Lung (tissue), 12 donors: ENCODE data around the gene ATP8B4. TPM values are rescaled to one million over a fixed set of nuclear protein-coding genes. Genes with fewer than 3 reads are reported as not detected.

Experiments used
- ATAC-seq: fragments of 200-7000 bp; cut with Tn5 transposase; one replicate; pipeline ENCODE4 v1.9.1; 2020; ENCODE audit warnings: moderate number of reproducible peaks; ENCODE audit not compliant: insufficient read depth, low FRiP score
- DNase-seq, 3 donors: peaks; one replicate each; pipeline ENCODE4 v3.0.0-alpha.2; 2013 to 2017
- H3K27ac ChIP-seq, 2 donors: one replicate each; pipeline ENCODE4 v1.5.1; 2013; ENCODE audit warnings: mild to moderate bottlenecking in 2 of 2, moderate library complexity in 2 of 2, control low read depth in 1 of 2, inconsistent platforms in 1 of 2, low read depth in 1 of 2, low read length in 1 of 2
- H3K27me3 ChIP-seq, 3 donors: one replicate each; pipeline ENCODE4 v1.5.1; 2013; ENCODE audit warnings: low read length in 2 of 3; ENCODE audit not compliant: control insufficient read depth in 3 of 3, insufficient read depth in 3 of 3
- H3K36me3 ChIP-seq, 4 donors: one replicate each; pipeline ENCODE4 v1.5.1; 2013; ENCODE audit warnings: low read length in 4 of 4, mild to moderate bottlenecking in 1 of 4, moderate library complexity in 1 of 4; ENCODE audit not compliant: control insufficient read depth in 4 of 4, insufficient read depth in 4 of 4
- H3K4me1 ChIP-seq, 5 donors: one replicate each; pipeline ENCODE4 v1.5.1; 2013; ENCODE audit warnings: low read length in 5 of 5, mild to moderate bottlenecking in 2 of 5, moderate library complexity in 1 of 5; ENCODE audit not compliant: control insufficient read depth in 5 of 5, insufficient read depth in 5 of 5
- H3K4me3 ChIP-seq: one replicate; pipeline ENCODE4 v1.5.1; 2013; ENCODE audit warnings: mild to moderate bottlenecking, control low read depth, moderate library complexity
- H3K9ac ChIP-seq, 2 donors: one replicate each; pipeline ENCODE4 v1.5.1; 2013; ENCODE audit warnings: low read length in 2 of 2, control low read depth in 1 of 2; ENCODE audit not compliant: insufficient read depth in 1 of 2
- H3K9me3 ChIP-seq, 4 donors: one replicate each; pipeline ENCODE4 v1.5.1; 2013; ENCODE audit warnings: low read length in 3 of 4, mild to moderate bottlenecking in 1 of 4, moderate library complexity in 1 of 4; ENCODE audit not compliant: control insufficient read depth in 4 of 4, insufficient read depth in 3 of 4
- CTCF ChIP-seq: IDR thresholded peaks from 2 replicates; pipeline ENCODE4 v1.5.1; 2012; ENCODE audit warnings: mild to moderate bottlenecking; ENCODE audit errors: control extremely low read depth, extremely low read depth
- WGBS, 2 donors: extraction: QIAGEN DNeasy Blood & Tissue Kit; methylation state at CpG; one replicate each; pipeline ENCODE4 v1.1.7; 2013; 5-methylcytosine and 5-hydroxymethylcytosine counted together
- polyA plus RNA-seq, 2 donors: library from polyadenylated mRNA; stranded (reverse); fragments of 200-250 nt; gene quantifications; one replicate each; pipeline ENCODE4 v1.2.1, GENCODE V29; 2013
- total RNA-seq, 2 donors: library from RNA; depleted of rRNA in 1 of 2; stranded (reverse); fragments of >200 nt in 1 of 2; gene quantifications; one replicate each; pipeline ENCODE4 v1.2.1, GENCODE V29; 2014 to 2021
- donor health status: control.
- donor health status: control.
- donor health status: Bipolar disorder and iron deficiency.
- donor health status: healthy.
- donor health status: DM: yes; HTN: yes; CAD: no.

ATP8B4 gene
- total and polyA plus RNA-seq, 4 donors: 1.6 to 23.1 (median 3.3) TPM

GRCh38 chr15:50116477-50116876 is 2.6 kb downstream of the ATP8B4 start:
- no peak overlapping the region for H3K9ac ChIP-seq
- H3K36me3 ChIP-seq: no peaks in the 10 kb centered on the region
- no peak for TF ChIP-seq CTCF
- no peak overlapping the region for H3K4me3 ChIP-seq
- H3K4me1 ChIP-seq: no peaks in the 10 kb centered on the region
- no peak overlapping the region for H3K27ac ChIP-seq
- ATAC-seq (no peak), DNase-seq (no peak)
- WGBS, 2 donors: 20 to 24% methylated on average over 3 of the region's 3 CpGs
- no peaks in the 10 kb centered on the region for H3K9me3 ChIP-seq
- H3K27me3 ChIP-seq: peaks cover 0 to 4% (median 0%) of the 10 kb centered on the region in 3 donors

- Histone ChIP-seq H3K9ac (no peak overlapping the region), H3K9me3 (no peaks in the 10 kb centered on the region), H3K36me3 (no peaks in the 10 kb centered on the region), H3K4me3 (no peak overlapping the region), H3K27ac (no peak overlapping the region), H3K27me3 (peaks cover 0 to 4% (median 0%) of the 10 kb centered on the region in 3 donors), H3K4me1 (no peaks in the 10 kb centered on the region)
- 33 to 58% methylated on average over 4 of the region's 4 CpGs for WGBS, 2 donors
- DNase-seq (peak in 1 of 3 donors; percentile 3), ATAC-seq (peak; percentile 44)
- TF ChIP-seq CTCF: no peak
Measured at GRCh38 chr15:50113992-50114780, 4.8 kb downstream of the ATP8B4 start.

- Histone ChIP-seq H3K27me3 (peaks cover 0 to 4% (median 0%) of the 10 kb centered on the region in 3 donors), H3K4me3 (no peak overlapping the region), H3K9ac (no peak overlapping the region), H3K4me1 (no peaks in the 10 kb centered on the region), H3K9me3 (no peaks in the 10 kb centered on the region), H3K36me3 (no peaks in the 10 kb centered on the region), H3K27ac (peak overlapping the region in 1 of 2 donors; percentile 48)
- TF ChIP-seq CTCF: no peak
- ATAC-seq (no peak), DNase-seq (peak in 1 of 3 donors; percentile 5)
- 31 to 73% methylated on average over 2 of the region's 2 CpGs for WGBS, 2 donors
Measured at GRCh38 chr15:50113187-50113505, 5.9 kb downstream of the ATP8B4 start.
